HG02763 (cell line): Measurements from ENCODE around the gene BCL2.

ENCODE experiments used
- ATAC-seq: cut with Tn5 transposase; IDR thresholded peaks from one replicate; pipeline ENCODE4 v1.9.1; 2021; ENCODE audit warnings: mild to moderate bottlenecking, moderate library complexity; ENCODE audit not compliant: unreplicated experiment

Gene BCL2

GRCh38 chr18:63130176-63130575 is 189.4 kb downstream of the BCL2 start:
- ATAC-seq, result no peak

- ATAC-seq, result no peak
Observed at GRCh38 chr18:63128237-63128974, 191.2 kb downstream of the BCL2 start.

- ATAC-seq, result no peak
Observed at GRCh38 chr18:63126134-63127069, 193.2 kb downstream of the BCL2 start.

- no peak for ATAC-seq
Observed at GRCh38 chr18:63120620-63121019, 198.9 kb downstream of the BCL2 start.

GRCh38 chr18:63119647-63120046 is 199.9 kb downstream of the BCL2 start:
- ATAC-seq, result no peak

- no peak for ATAC-seq
Observed at GRCh38 chr18:63113899-63114565, 205.5 kb downstream of the BCL2 start.

- no peak for ATAC-seq
Observed at GRCh38 chr18:63112706-63113105, 206.9 kb downstream of the BCL2 start.

- ATAC-seq, result peak; percentile 51
Observed at GRCh38 chr18:63111671-63112402, 207.7 kb downstream of the BCL2 start.

- no peak for ATAC-seq
Observed at GRCh38 chr18:63109802-63110201, 209.8 kb downstream of the BCL2 start.

GRCh38 chr18:63109022-63109421 is 210.5 kb downstream of the BCL2 start:
- ATAC-seq, result no peak

- ATAC-seq, result no peak
Observed at GRCh38 chr18:63107931-63108330, 211.6 kb downstream of the BCL2 start.

- ATAC-seq, result no peak
Observed at GRCh38 chr18:63107171-63107845, 212.3 kb downstream of the BCL2 start.

- ATAC-seq, result peak; percentile 25
Observed at GRCh38 chr18:63106727-63107126, 212.8 kb downstream of the BCL2 start.

GRCh38 chr18:63105636-63106316 is 213.8 kb downstream of the BCL2 start:
- peak; percentile 66 for ATAC-seq

- no peak for ATAC-seq
Observed at GRCh38 chr18:63104868-63105267, 214.7 kb downstream of the BCL2 start.

GRCh38 chr18:63102941-63103744 is 216.4 kb downstream of the BCL2 start:
- ATAC-seq, result no peak

- ATAC-seq, result no peak
Observed at GRCh38 chr18:63100630-63101055, 218.9 kb downstream of the BCL2 start.

GRCh38 chr18:63099848-63100629 is 219.5 kb downstream of the BCL2 start:
- peak; percentile 64 for ATAC-seq
